RWPE1 (cell line): ENCODE results near the gene ADCYAP1R1.
A peak's percentile ranks its signal among the peaks of the same experiment; 100 is the strongest.

ENCODE experiments used
- CTCF ChIA-PET: fragments of 350-600 bp; sonication (Branson Sonifier 250); formaldehyde crosslinking; extraction: SDS; loops from one replicate; lab custom pipeline; 2021; lab: Yijun Ruan, JAX
- POLR2A ChIA-PET: fragments of 400-600 bp; formaldehyde crosslinking; extraction: SDS; loops from one replicate; lab custom pipeline; 2020; ENCODE audit warnings: antibody characterized with exemption; ENCODE audit not compliant: low non-redundant PET; lab: Yijun Ruan, JAX
- DNase-seq: peaks from one replicate; pipeline ENCODE4 v3.0.0; 2012; ENCODE audit warnings: low spot score
- H3K27ac ChIP-seq: fragments of 450-650 bp; 2 replicates; pipeline ENCODE4 v1.5.1; 2017
- CTCF ChIP-seq: fragments of 450-650 bp; conservative IDR thresholded peaks from 2 replicates; pipeline ENCODE4 v1.5.1; 2017; ENCODE audit warnings: low read depth, mild to moderate bottlenecking

Gene ADCYAP1R1

GRCh38 chr7:31116615-31117014, 64.5 kb downstream of the ADCYAP1R1 start:
- ChIA-PET CTCF (no interaction called here), POLR2A (no interaction called here)

GRCh38 chr7:31119249-31119648, 67.1 kb downstream of the ADCYAP1R1 start:
- no peak for DNase-seq
- TF ChIP-seq CTCF, result no peak
- H3K27ac ChIP-seq, result no peak overlapping the region
- POLR2A ChIA-PET, result no interaction called here
- CTCF ChIA-PET, result interaction anchor here (0.6 to 1.4 kb wide), 2 partner anchors 135 to 357 kb away, joined by 3 to 5 read pairs; no protein-coding TSS in a partner anchor

More at GRCh38 chr7:31116615-31117014, 64.5 kb downstream of the ADCYAP1R1 start:
- no peak for DNase-seq
- no peak for TF ChIP-seq CTCF
- no peak overlapping the region for H3K27ac ChIP-seq

- POLR2A ChIA-PET, result no interaction called here
- CTCF ChIA-PET, result interaction anchor here (1.1 to 5.2 kb wide), 3 partner anchors 13 to 182 kb away, joined by 3 to 108 read pairs (median 25); no protein-coding TSS in a partner anchor
- no peak for DNase-seq
- no peak overlapping the region for H3K27ac ChIP-seq
- no peak for TF ChIP-seq CTCF
Observed at GRCh38 chr7:31120800-31121513, 68.8 kb downstream of the ADCYAP1R1 start.

GRCh38 chr7:31121601-31122000, 69.5 kb downstream of the ADCYAP1R1 start:
- no peak for DNase-seq
- H3K27ac ChIP-seq, result no peak overlapping the region
- ChIA-PET POLR2A (no interaction called here), CTCF (interaction anchor here (0.6 to 5.2 kb wide), 5 partner anchors 12 to 161 kb away, joined by 3 to 108 read pairs (median 4); no protein-coding TSS in a partner anchor)
- TF ChIP-seq CTCF, result no peak

GRCh38 chr7:31122649-31123058, 70.5 kb downstream of the ADCYAP1R1 start:
- DNase-seq, result peak; percentile 71
- POLR2A ChIA-PET, result interaction anchor here (1.5 kb wide), 1 partner anchor 139 kb away, joined by 3 read pairs; no protein-coding TSS in a partner anchor
- CTCF ChIA-PET, result interaction anchor here (0.5 to 5.2 kb wide), 19 partner anchors 9 to 1371 kb away, joined by 3 to 108 read pairs (median 4); no protein-coding TSS in a partner anchor
- H3K27ac ChIP-seq, result no peak overlapping the region
- TF ChIP-seq CTCF, result peak; percentile 89

- DNase-seq, result no peak
- POLR2A ChIA-PET, result interaction anchor here (1.5 kb wide), 1 partner anchor 139 kb away, joined by 3 read pairs; no protein-coding TSS in a partner anchor
Observed at GRCh38 chr7:31123321-31123720, 71.2 kb downstream of the ADCYAP1R1 start.

More at GRCh38 chr7:31123321-31123720, 71.2 kb downstream of the ADCYAP1R1 start:
- H3K27ac ChIP-seq, result no peak overlapping the region
- CTCF ChIA-PET, result interaction anchor here (0.5 to 5.2 kb wide), 18 partner anchors 9 to 1370 kb away, joined by 3 to 108 read pairs (median 4); no protein-coding TSS in a partner anchor
- TF ChIP-seq CTCF, result no peak
